HepG2 (cell line): Measurements from ENCODE around the gene PDIK1L. TPM values are rescaled to one million over a fixed set of nuclear protein-coding genes. Genes with fewer than 3 reads are reported as not detected.

ENCODE experiments used
- ATAC-seq: fragments of 200-7000 bp; cut with Tn5 transposase; 3 replicates; pipeline ENCODE4 v1.9.1; 2020; ENCODE audit warnings: mild to moderate bottlenecking, moderate library complexity
- BruUV-seq: library from RNA; stranded (reverse); fragments of 400-500 nt; replicated peaks from 2 replicates; lab custom pipeline; 2021; lab: Mats Ljungman, UMichigan
- CTCF ChIA-PET: fragments of 300-600 bp; formaldehyde crosslinking; extraction: SDS; loops from one replicate; lab custom pipeline; 2021; ENCODE audit warnings: low total read pairs, inconsistent platforms, low intra/inter-chr PET ratio; lab: Yijun Ruan, JAX
- POLR2A ChIA-PET: fragments of 350-600 bp; sonication (Branson Sonifier 250); formaldehyde crosslinking; loops from one replicate; lab custom pipeline; 2020; ENCODE audit warnings: antibody characterized with exemption, inconsistent platforms; lab: Yijun Ruan, JAX
- DNase-seq: peaks from one replicate; pipeline ENCODE4 v3.0.0-alpha.2; 2015; ENCODE audit warnings: low spot score
- FAIRE-seq: peaks from 3 replicates; lab custom pipeline; 2011; peaks lifted over from hg19 to GRCh38; lab: Jason Lieb, UNC
- H2AFZ ChIP-seq: one replicate; pipeline ENCODE4 v1.6.1; 2011; ENCODE audit warnings: low read length, inconsistent platforms
- H3K27ac ChIP-seq: fragments of 300-600 bp; 3 replicates; pipeline ENCODE4 v1.8.0; 2011; ENCODE audit warnings: mixed run types, mild to moderate bottlenecking, mixed read lengths, low read length, inconsistent platforms; ENCODE audit not compliant: insufficient read depth; ENCODE audit errors: extremely low read length
- H3K27me3 ChIP-seq, 2 experiments: fragments of 200-600 bp in 1 of 2; 2 replicates in 1 of 2; 3 replicates in 1 of 2; pipeline versions ENCODE4 v1.6.0 to v1.8.0; 2011; ENCODE audit warnings: low read length in 2 of 2, mild to moderate bottlenecking in 2 of 2, moderate library complexity in 2 of 2, inconsistent platforms in 1 of 2; ENCODE audit not compliant: insufficient read depth in 2 of 2, control insufficient read depth in 1 of 2
- H3K36me3 ChIP-seq, 2 experiments: fragments of 200-600 bp in 1 of 2; replicated peaks in 1 of 2; 2 replicates in 1 of 2; 3 replicates in 1 of 2; pipeline versions ENCODE4 v1.5.1 to v1.8.0; 2011; ENCODE audit warnings: low read length in 2 of 2, inconsistent platforms in 1 of 2; ENCODE audit not compliant: insufficient read depth in 2 of 2, control insufficient read depth in 1 of 2
- H3K4me1 ChIP-seq: 2 replicates; pipeline ENCODE4 v1.5.1; 2012; ENCODE audit warnings: low read length, inconsistent platforms; ENCODE audit not compliant: insufficient read depth
- H3K4me2 ChIP-seq: 2 replicates; pipeline ENCODE4 v1.6.0; 2011; ENCODE audit warnings: low read depth, low read length, inconsistent platforms
- H3K4me3 ChIP-seq, 3 experiments: fragments of 200-600 bp in 1 of 3; sonication (generic), shearing (Covaris generic) in 1 of 3; replicated peaks in 1 of 3; 2 replicates each; pipeline ENCODE4 v1.5.1; 2011 to 2016; ENCODE audit warnings: low read length in 3 of 3, inconsistent platforms in 2 of 3, low read depth in 2 of 3, mild to moderate bottlenecking in 2 of 3, control low read depth in 1 of 3, mixed read lengths in 1 of 3; ENCODE audit not compliant: insufficient read depth in 1 of 3
- H3K79me2 ChIP-seq: one replicate; pipeline ENCODE4 v1.6.1; 2011; ENCODE audit warnings: low read length, inconsistent platforms; ENCODE audit not compliant: insufficient read depth
- H3K9ac ChIP-seq: 2 replicates; pipeline ENCODE4 v1.6.0; 2011; ENCODE audit warnings: mild to moderate bottlenecking, low read depth, low read length, inconsistent platforms; ENCODE audit not compliant: insufficient read depth
- H3K9me3 ChIP-seq: 2 replicates; pipeline ENCODE4 v1.5.1; 2012; ENCODE audit warnings: mild to moderate bottlenecking, low read length
- H4K20me1 ChIP-seq: 2 replicates; pipeline ENCODE4 v1.6.0; 2011; ENCODE audit warnings: inconsistent platforms, mild to moderate bottlenecking, low read length, moderate library complexity; ENCODE audit not compliant: insufficient read depth
- HES4 ChIP-seq: sonication (generic); formaldehyde crosslinking; IDR thresholded peaks from 2 replicates; pipeline ENCODE4 v1.9.0; 2021; ENCODE audit warnings: mild to moderate bottlenecking, missing genetic modification reagents, borderline replicate concordance
- HNF4A ChIP-seq: sonication (generic); formaldehyde crosslinking; IDR thresholded peaks from 2 replicates; pipeline ENCODE4 v1.4.0; 2020; ENCODE audit warnings: missing genetic modification reagents
- PCBP2 ChIP-seq: fragments of 200-400 bp; formaldehyde crosslinking; optimal IDR thresholded peaks from 2 replicates; pipeline ENCODE3; 2018; ENCODE audit warnings: low read length, low read depth; ENCODE audit not compliant: poor library complexity, severe bottlenecking
- POLR2AphosphoS5 ChIP-seq: IDR thresholded peaks from 2 replicates; pipeline ENCODE4 v1.6.1; 2012; ENCODE audit warnings: low read depth, low read length
- RXRB ChIP-seq: IDR thresholded peaks from 2 replicates; pipeline ENCODE4 v1.6.1; 2016; ENCODE audit warnings: borderline replicate concordance, missing genetic modification reagents, missing compliant biosample characterization
- ZNF180 ChIP-seq: sonication (generic); formaldehyde crosslinking; IDR thresholded peaks from 2 replicates; pipeline ENCODE4 v1.4.0; 2020; ENCODE audit warnings: low read depth, missing genetic modification reagents, borderline replicate concordance
- ZNF414 ChIP-seq: sonication (generic); formaldehyde crosslinking; IDR thresholded peaks from 2 replicates; pipeline ENCODE4 v1.5.0; 2020; ENCODE audit warnings: missing genetic modification reagents
- WGBS: methylation state at CpG from one replicate; pipeline ENCODE4 v1.1.6; 2017; ENCODE audit warnings: low lambda C conversion rate; 5-methylcytosine and 5-hydroxymethylcytosine counted together
- in situ Hi-C: cut with HindIII; loops from 2 replicates; pipeline ENCODE4 v1.10.0; 2017; ENCODE audit warnings: low pct_unique_long_range_greater_than_20kb; ENCODE audit not compliant: extremely low pct_ligation_motif_present
- intact Hi-C: fragments of 100-400 bp; cut with micrococcal nuclease; formaldehyde crosslinking; loops from one replicate; pipeline ENCODE4 v1.10.0; 2022; ENCODE audit not compliant: unreplicated experiment
- polyA plus RNA-seq, 8 experiments: library from polyadenylated mRNA; depleted of rRNA in 3 of 8; stranded (reverse) in 7 of 8; unstranded in 1 of 8; fragments of >200 nt; fragmentation: Illumina TruSeq in 4 of 8; extraction: Trizol in 4 of 8; gene quantifications; 2 replicates each; pipeline versions ENCODE4 v1.2.1 to v1.2.3, GENCODE V29; 2011 to 2016; ENCODE audit warnings: low read depth in 4 of 8, missing spikeins in 1 of 8, mixed read lengths in 1 of 8; ENCODE audit not compliant: insufficient read depth in 1 of 8
- total RNA-seq, 5 experiments: library from RNA; depleted of rRNA; stranded (reverse); fragments of >200 nt; fragmentation: Illumina TruSeq; extraction: Trizol; gene quantifications; 2 replicates each; pipeline ENCODE4 v1.2.3, GENCODE V29; 2016; ENCODE audit warnings: low read depth in 1 of 5
- TF ChIP-seq, protein P1 (sequence below): sonication (generic); formaldehyde crosslinking; IDR thresholded peaks from 2 replicates; pipeline ENCODE4 v1.4.0; 2020; ENCODE audit warnings: missing genetic modification reagents, borderline replicate concordance

PDIK1L gene
- total and polyA plus RNA-seq, 2 of the 13 experiments (the other 11 are each of a cell fraction or from before 2014, with no cell fraction given) = 1.9 to 4.6 TPM

GRCh38 chr1:26122988-26123973, 11.7 kb downstream of the PDIK1L start:
- H3K4me2 ChIP-seq = no peak overlapping the region
- H3K79me2 ChIP-seq = no peaks in the 10 kb centered on the region
- intact Hi-C loops (no loop called here), in situ Hi-C loops (no loop called here)
- no peak overlapping the region for H3K4me3 ChIP-seq
- ATAC-seq (no peak), DNase-seq (no peak), FAIRE-seq (no peak)
- H3K27me3 ChIP-seq = no peaks in the 10 kb centered on the region; a peak in 1 of 5 replicates
- BruUV-seq = no TSS peak
- H4K20me1 ChIP-seq = no peaks in the 10 kb centered on the region
- 89% methylated on average over 7 of the region's 7 CpGs for WGBS
- no peak overlapping the region for H3K9ac ChIP-seq
- H3K4me1 ChIP-seq = peaks cover 9% of the 10 kb centered on the region; the same call in 1 of the 2 replicates
- TF ChIP-seq POLR2AphosphoS5 (no peak), PCBP2 (no peak), ZNF414 (CRISPR knock-in tag) (no peak), ZNF180 (CRISPR knock-in tag) (no peak), HNF4A (CRISPR knock-in tag) (no peak), RXRB (no peak), HES4 (CRISPR knock-in tag) (no peak)
- TF ChIP-seq, protein P1, sequence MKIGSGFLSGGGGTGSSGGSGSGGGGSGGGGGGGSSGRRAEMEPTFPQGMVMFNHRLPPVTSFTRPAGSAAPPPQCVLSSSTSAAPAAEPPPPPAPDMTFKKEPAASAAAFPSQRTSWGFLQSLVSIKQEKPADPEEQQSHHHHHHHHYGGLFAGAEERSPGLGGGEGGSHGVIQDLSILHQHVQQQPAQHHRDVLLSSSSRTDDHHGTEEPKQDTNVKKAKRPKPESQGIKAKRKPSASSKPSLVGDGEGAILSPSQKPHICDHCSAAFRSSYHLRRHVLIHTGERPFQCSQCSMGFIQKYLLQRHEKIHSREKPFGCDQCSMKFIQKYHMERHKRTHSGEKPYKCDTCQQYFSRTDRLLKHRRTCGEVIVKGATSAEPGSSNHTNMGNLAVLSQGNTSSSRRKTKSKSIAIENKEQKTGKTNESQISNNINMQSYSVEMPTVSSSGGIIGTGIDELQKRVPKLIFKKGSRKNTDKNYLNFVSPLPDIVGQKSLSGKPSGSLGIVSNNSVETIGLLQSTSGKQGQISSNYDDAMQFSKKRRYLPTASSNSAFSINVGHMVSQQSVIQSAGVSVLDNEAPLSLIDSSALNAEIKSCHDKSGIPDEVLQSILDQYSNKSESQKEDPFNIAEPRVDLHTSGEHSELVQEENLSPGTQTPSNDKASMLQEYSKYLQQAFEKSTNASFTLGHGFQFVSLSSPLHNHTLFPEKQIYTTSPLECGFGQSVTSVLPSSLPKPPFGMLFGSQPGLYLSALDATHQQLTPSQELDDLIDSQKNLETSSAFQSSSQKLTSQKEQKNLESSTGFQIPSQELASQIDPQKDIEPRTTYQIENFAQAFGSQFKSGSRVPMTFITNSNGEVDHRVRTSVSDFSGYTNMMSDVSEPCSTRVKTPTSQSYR = no peak
- peaks cover 0 to 2% of the 10 kb centered on the region in 2 experiments; a peak in 4 of 5 replicates for H3K36me3 ChIP-seq
- POLR2A ChIA-PET = no interaction called here
- CTCF ChIA-PET = no interaction called here
- no peak overlapping the region for H2AFZ ChIP-seq
- H3K27ac ChIP-seq = no peak overlapping the region
- H3K9me3 ChIP-seq = no peaks in the 10 kb centered on the region
